SK-N-MC (cell line): ENCODE results near the gene RAD23B.

ENCODE experiments used
- DNase-seq: peaks from one replicate; pipeline ENCODE4 v3.0.0-alpha.2; 2011; ENCODE audit warnings: low read depth, low spot score
- H3K27ac ChIP-seq: fragments of 200-600 bp; sonication (generic); 2 replicates; pipeline ENCODE4 v1.5.1; 2016; ENCODE audit warnings: mixed run types
- H3K36me3 ChIP-seq: fragments of 200-600 bp; sonication (generic); 2 replicates; pipeline ENCODE4 v1.6.1; 2017; ENCODE audit warnings: antibody characterized with exemption, low read length, mixed read lengths; ENCODE audit not compliant: insufficient read depth
- H3K4me3 ChIP-seq: fragments of 200-600 bp; sonication (generic); 2 replicates; pipeline ENCODE4 v1.5.1; 2016
- H3K9ac ChIP-seq: fragments of 200-600 bp; sonication (generic); 2 replicates; pipeline ENCODE4 v1.8.0; 2017; ENCODE audit warnings: mixed run types, mixed read lengths; ENCODE audit not compliant: insufficient read length
- H3K9me3 ChIP-seq: fragments of 200-600 bp; sonication (generic); 2 replicates; pipeline ENCODE4 v1.6.1; 2017; ENCODE audit warnings: low read depth, mild to moderate bottlenecking, antibody characterized with exemption, low read length, moderate library complexity, mixed read lengths
- EZH2 ChIP-seq: fragments of 200-600 bp; sonication (generic); IDR thresholded peaks from one replicate; pipeline ENCODE4 v1.6.1; 2017; ENCODE audit warnings: antibody characterized with exemption
- FOXP2 ChIP-seq: optimal IDR thresholded peaks from 2 replicates; pipeline ENCODE3; 2011; ENCODE audit warnings: mild to moderate bottlenecking, moderate library complexity; ENCODE audit not compliant: insufficient read depth; ENCODE audit errors: extremely low read length, control extremely low read depth
- POLR2AphosphoS5 ChIP-seq: IDR thresholded peaks from 2 replicates; pipeline ENCODE4 v1.6.1; 2012; ENCODE audit warnings: mild to moderate bottlenecking, low read depth, low read length, borderline replicate concordance

The RAD23B gene

DNA sequence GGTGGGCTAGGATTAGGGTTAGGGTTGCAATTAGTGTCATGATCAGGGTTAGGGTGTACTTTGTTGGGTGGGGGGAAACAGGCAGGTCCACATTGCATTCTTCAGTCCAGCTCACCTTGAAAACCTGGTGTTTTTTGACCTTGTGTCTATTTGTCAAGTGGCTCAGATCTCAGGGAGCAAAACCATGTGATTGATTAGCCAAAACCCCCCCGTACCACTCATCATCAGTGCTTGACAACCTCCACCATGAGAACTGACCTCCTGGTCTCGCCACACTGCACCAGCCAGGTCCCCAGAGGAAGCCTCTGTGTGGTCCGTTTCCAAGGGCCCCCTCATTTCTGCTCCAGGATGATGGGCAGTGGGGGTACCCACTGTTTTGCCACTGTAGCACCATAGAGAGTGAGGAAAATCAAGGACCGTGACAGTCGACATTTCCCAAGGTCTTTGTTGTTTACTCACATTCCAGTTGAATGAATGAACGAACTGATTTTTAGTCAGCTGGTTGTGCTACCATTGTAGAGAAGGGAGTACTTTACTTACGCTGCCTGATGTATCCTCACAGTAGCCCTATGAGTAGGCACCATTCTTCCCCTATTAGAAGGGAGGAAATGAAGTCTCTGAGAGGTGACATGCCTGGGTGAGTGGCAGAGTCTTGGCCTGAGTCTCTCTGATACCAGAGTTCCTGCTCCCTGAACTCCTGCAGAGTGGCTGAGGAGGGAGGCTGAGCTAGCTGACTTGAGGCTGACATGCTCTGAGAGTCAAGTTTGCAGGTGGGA is 84.8 kb downstream of the RAD23B start:
- no peak for DNase-seq
- Histone ChIP-seq H3K27ac (no peak overlapping the region), H3K9me3 (no peaks in the 10 kb centered on the region), H3K9ac (no peak overlapping the region), H3K4me3 (no peak overlapping the region), H3K36me3 (no peaks in the 10 kb centered on the region)
- TF ChIP-seq POLR2AphosphoS5 (no peak), FOXP2 (no peak), EZH2 (no peak)

- H3K27ac ChIP-seq: no peak overlapping the region
- TF ChIP-seq FOXP2: no peak
- no peak for TF ChIP-seq POLR2AphosphoS5
- TF ChIP-seq EZH2: no peak
- no peak for DNase-seq
These were observed 85.6 kb downstream of the RAD23B start for GRCh38 chr9:107368696-107369095.

GRCh38 chr9:107373809-107374208 is 90.7 kb downstream of the RAD23B start:
- Histone ChIP-seq H3K9me3 (no peaks in the 10 kb centered on the region), H3K4me3 (no peak overlapping the region), H3K36me3 (no peaks in the 10 kb centered on the region), H3K9ac (no peak overlapping the region), H3K27ac (no peak overlapping the region)
- DNase-seq: no peak
- TF ChIP-seq FOXP2 (no peak), EZH2 (no peak), POLR2AphosphoS5 (no peak)

More at GRCh38 chr9:107368696-107369095, 85.6 kb downstream of the RAD23B start:
- Histone ChIP-seq H3K9ac (no peak overlapping the region), H3K9me3 (no peaks in the 10 kb centered on the region), H3K36me3 (no peaks in the 10 kb centered on the region), H3K4me3 (no peak overlapping the region)

GRCh38 chr9:107375001-107375400 is 91.9 kb downstream of the RAD23B start:
- Histone ChIP-seq H3K9ac (no peak overlapping the region), H3K9me3 (no peaks in the 10 kb centered on the region), H3K36me3 (no peaks in the 10 kb centered on the region), H3K4me3 (no peak overlapping the region), H3K27ac (no peak overlapping the region)
- no peak for DNase-seq
- no peak for TF ChIP-seq POLR2AphosphoS5
- TF ChIP-seq EZH2: no peak
- no peak for TF ChIP-seq FOXP2

DNA sequence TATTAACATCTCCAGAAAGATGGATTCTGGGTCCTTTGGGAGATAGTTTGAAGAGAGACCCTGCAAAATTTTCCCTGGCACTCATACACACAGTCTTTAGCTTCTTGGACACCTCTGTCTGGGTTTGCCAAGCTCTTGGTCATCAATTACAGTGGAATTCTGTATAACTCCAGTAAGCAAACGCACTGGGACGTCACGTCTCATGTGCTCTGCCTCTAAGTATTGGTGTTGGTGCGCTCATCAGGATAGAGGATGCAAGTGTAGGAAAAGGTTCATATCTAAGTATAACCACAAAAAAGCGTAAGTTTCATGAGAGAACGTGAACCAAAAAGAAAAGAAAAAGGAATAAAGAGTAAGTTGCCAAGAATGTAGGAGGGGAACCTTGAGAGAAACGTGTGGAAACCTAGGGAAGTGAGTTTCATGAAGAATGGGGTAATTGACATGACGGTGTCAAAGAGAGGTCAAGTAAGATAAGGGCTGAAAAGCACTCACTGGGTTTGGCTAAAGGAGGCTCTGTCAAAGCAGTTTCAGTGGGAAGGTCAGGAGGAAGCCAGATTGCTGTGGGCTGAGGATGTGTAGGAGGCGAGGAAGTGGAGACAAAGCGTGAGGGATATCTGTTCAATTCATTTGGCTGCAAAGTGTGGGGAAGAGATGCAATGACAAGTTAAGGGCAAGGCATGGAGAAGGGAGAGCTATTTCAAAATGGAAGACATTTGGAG is 92.7 kb downstream of the RAD23B start:
- Histone ChIP-seq H3K9ac (no peak overlapping the region), H3K27ac (no peak overlapping the region), H3K9me3 (no peaks in the 10 kb centered on the region), H3K4me3 (no peak overlapping the region), H3K36me3 (no peaks in the 10 kb centered on the region)
- TF ChIP-seq FOXP2: no peak
- no peak for TF ChIP-seq POLR2AphosphoS5
- no peak for TF ChIP-seq EZH2
- no peak for DNase-seq

- no peak for TF ChIP-seq POLR2AphosphoS5
- no peak for TF ChIP-seq EZH2
- TF ChIP-seq FOXP2: no peak
- DNase-seq: no peak
- H3K9me3 ChIP-seq: no peaks in the 10 kb centered on the region
- no peak overlapping the region for H3K4me3 ChIP-seq
- H3K36me3 ChIP-seq: no peaks in the 10 kb centered on the region
- no peak overlapping the region for H3K9ac ChIP-seq
- no peak overlapping the region for H3K27ac ChIP-seq
These were observed 94.9 kb downstream of the RAD23B start for GRCh38 chr9:107378006-107378405.
